ENCODE results near the gene VPS37D.
"Not testable (repeated sequence)": the region's sequence is repeated elsewhere in the genome, so short reads cannot be mapped to it uniquely, and the experiment has no call there.

Gene VPS37D

GRCh38 chr7:73706126-73707044, 38.8 kb downstream of the VPS37D start:
- peak; percentile 38 to 42 for DNase-seq (ENCODE audit: low read depth in 2 of 2)

GRCh38 chr7:73707045-73707631, 39.5 kb downstream of the VPS37D start:
- DNase-seq (ENCODE audit: low read depth in 2 of 2), result no peak

GRCh38 chr7:73708961-73709549, 41.4 kb downstream of the VPS37D start:
- DNase-seq (ENCODE audit: low read depth in 2 of 2), result no peak

GRCh38 chr7:73712773-73713172, 45.1 kb downstream of the VPS37D start:
- no peak for DNase-seq (ENCODE audit: low read depth in 2 of 2)

GRCh38 chr7:73713319-73713718, 45.7 kb downstream of the VPS37D start:
- DNase-seq (ENCODE audit: low read depth in 2 of 2), result not testable (repeated sequence)

GRCh38 chr7:73715648-73716317, 48.2 kb downstream of the VPS37D start:
- peak; percentile 60 to 68 for DNase-seq (ENCODE audit: low read depth in 2 of 2)

- DNase-seq (ENCODE audit: low read depth in 2 of 2), result no peak
These were observed 48.8 kb downstream of the VPS37D start for GRCh38 chr7:73716318-73716890.

GRCh38 chr7:73717025-73717807, 49.6 kb downstream of the VPS37D start:
- DNase-seq (ENCODE audit: low read depth in 2 of 2), result no peak

GRCh38 chr7:73717991-73718405, 50.4 kb downstream of the VPS37D start:
- peak; percentile 60 to 68 for DNase-seq (ENCODE audit: low read depth in 2 of 2)

GRCh38 chr7:73718438-73718881, 50.8 kb downstream of the VPS37D start:
- no peak for DNase-seq (ENCODE audit: low read depth in 2 of 2)

- DNase-seq (ENCODE audit: low read depth in 2 of 2), result peak; percentile 53 to 62
These were observed 51.5 kb downstream of the VPS37D start, which contains the start of gene STX1A for GRCh38 chr7:73718905-73719805. STX1A (minus strand) TSS chr7:73719669; CDS start chr7:73719631, 38 bp downstream.

GRCh38 chr7:73719806-73720169, 52.2 kb downstream of the VPS37D start:
- no peak for DNase-seq (ENCODE audit: low read depth in 2 of 2)

- not testable (repeated sequence) for DNase-seq (ENCODE audit: low read depth in 2 of 2)
These were observed 52.8 kb downstream of the VPS37D start for GRCh38 chr7:73720443-73720842.

GRCh38 chr7:73721377-73721817, 53.8 kb downstream of the VPS37D start:
- DNase-seq (ENCODE audit: low read depth in 2 of 2), result no peak
